Right kidney (tissue), 1 donor: Measurements from ENCODE around the gene KLF3.

ENCODE experiments used
- DNase-seq: peaks from one replicate; pipeline ENCODE4 v3.0.0-alpha.2; 2016

KLF3 gene

GRCh38 chr4:38740303-38740702, 76.3 kb downstream of the KLF3 start:
- DNase-seq = no peak

GRCh38 chr4:38743866-38744265, 79.9 kb downstream of the KLF3 start:
- no peak for DNase-seq

GRCh38 chr4:38745881-38746280, 81.9 kb downstream of the KLF3 start:
- no peak for DNase-seq

- DNase-seq = no peak
These were observed 83.6 kb downstream of the KLF3 start for GRCh38 chr4:38747629-38748028.

- no peak for DNase-seq
These were observed 85.3 kb downstream of the KLF3 start for GRCh38 chr4:38749336-38749735.
